Activated CD4-positive, alpha-beta T cell treated with anti-CD3 and anti-CD28 coated beads, Interleukin-2, amount 10 ng/mL, durations not matched to agents 24 days and 14 days (primary cell): ENCODE measurements around the gene CD300LB. TPM values are rescaled to one million over a fixed set of nuclear protein-coding genes. Genes with fewer than 3 reads are reported as not detected.

ENCODE experiments used
- DNase-seq: peaks from one replicate; pipeline ENCODE4 v3.0.0; 2022
- H3K27ac Mint-ChIP-seq: one replicate; pipeline ENCODE4 v1.8.0; 2022; ENCODE audit warnings: mild to moderate bottlenecking, mixed read lengths
- H3K27me3 Mint-ChIP-seq: one replicate; pipeline ENCODE4 v1.8.0; 2022; ENCODE audit warnings: mixed read lengths
- H3K36me3 Mint-ChIP-seq: one replicate; pipeline ENCODE4 v1.8.0; 2022; ENCODE audit warnings: low read depth, mild to moderate bottlenecking, mixed read lengths
- H3K4me1 Mint-ChIP-seq: one replicate; pipeline ENCODE4 v1.8.0; 2021; ENCODE audit warnings: mixed read lengths
- H3K4me3 Mint-ChIP-seq: one replicate; pipeline ENCODE4 v1.8.0; 2022; ENCODE audit warnings: mild to moderate bottlenecking, moderate library complexity, mixed read lengths
- H3K9me3 Mint-ChIP-seq: one replicate; pipeline ENCODE4 v1.8.0; 2021; ENCODE audit warnings: mixed read lengths
- intact Hi-C: fragments of 100-400 bp; cut with micrococcal nuclease; formaldehyde crosslinking; loops from one replicate; pipeline ENCODE4 v1.15.1; 2023
- total RNA-seq: library from RNA; stranded (reverse); gene quantifications from 2 replicates; pipeline ENCODE4 v1.2.3, GENCODE V29; 2022

CD300LB gene
- total RNA-seq, 1 donor from 2014 or later: not detected

GRCh38 chr17:74543891-74544760 lies 12.9 kb upstream of the CD300LB start:
- Mint-ChIP-seq H3K4me1 (peaks cover 20% of the 10 kb centered on the region), H3K4me3 (no peak overlapping the region), H3K9me3 (no peaks in the 10 kb centered on the region), H3K36me3 (no peaks in the 10 kb centered on the region), H3K27ac (no peak overlapping the region), H3K27me3 (peaks cover 5% of the 10 kb centered on the region)
- no peak for DNase-seq
- intact Hi-C loops: no loop called here

GRCh38 chr17:74543406-74543805 lies 12.1 kb upstream of the CD300LB start:
- intact Hi-C loops: no loop called here
- H3K4me1 Mint-ChIP-seq: peaks cover 20% of the 10 kb centered on the region
- no peak for DNase-seq
- H3K9me3 Mint-ChIP-seq: no peaks in the 10 kb centered on the region
- H3K36me3 Mint-ChIP-seq: no peaks in the 10 kb centered on the region
- H3K27ac Mint-ChIP-seq: no peak overlapping the region
- H3K27me3 Mint-ChIP-seq: peaks cover 7% of the 10 kb centered on the region
- H3K4me3 Mint-ChIP-seq: no peak overlapping the region

GRCh38 chr17:74542727-74543383 lies 11.6 kb upstream of the CD300LB start:
- no peak for DNase-seq
- H3K27me3 Mint-ChIP-seq: peaks cover 10% of the 10 kb centered on the region
- no peaks in the 10 kb centered on the region for H3K9me3 Mint-ChIP-seq
- no peak overlapping the region for H3K27ac Mint-ChIP-seq
- peaks cover 14% of the 10 kb centered on the region for H3K4me1 Mint-ChIP-seq
- intact Hi-C loops: no loop called here
- H3K4me3 Mint-ChIP-seq: no peak overlapping the region
- no peaks in the 10 kb centered on the region for H3K36me3 Mint-ChIP-seq

GRCh38 chr17:74542166-74542565 lies 10.9 kb upstream of the CD300LB start:
- H3K27ac Mint-ChIP-seq: no peak overlapping the region

GRCh38 chr17:74541176-74542111 lies 10.2 kb upstream of the CD300LB start:
- H3K4me3 Mint-ChIP-seq: no peak overlapping the region
- H3K36me3 Mint-ChIP-seq: no peaks in the 10 kb centered on the region
- H3K27ac Mint-ChIP-seq: no peak overlapping the region
- no peak for DNase-seq
- peaks cover 6% of the 10 kb centered on the region for H3K4me1 Mint-ChIP-seq
- H3K27me3 Mint-ChIP-seq: peaks cover 20% of the 10 kb centered on the region
- intact Hi-C loops: no loop called here
- H3K9me3 Mint-ChIP-seq: no peaks in the 10 kb centered on the region

More at GRCh38 chr17:74542166-74542565, 10.9 kb upstream of the CD300LB start:
- peaks cover 15% of the 10 kb centered on the region for H3K27me3 Mint-ChIP-seq
- no peak for DNase-seq
- no peaks in the 10 kb centered on the region for H3K9me3 Mint-ChIP-seq
- peaks cover 9% of the 10 kb centered on the region for H3K4me1 Mint-ChIP-seq
- no peak overlapping the region for H3K4me3 Mint-ChIP-seq
- no peaks in the 10 kb centered on the region for H3K36me3 Mint-ChIP-seq
- intact Hi-C loops: no loop called here

- intact Hi-C loops: no loop called here
- Mint-ChIP-seq H3K4me1 (no peaks in the 10 kb centered on the region), H3K27me3 (peaks cover 24% of the 10 kb centered on the region)
Measured at GRCh38 chr17:74539281-74539820, 8.1 kb upstream of the CD300LB start.

GRCh38 chr17:74536890-74537289 lies 5.6 kb upstream of the CD300LB start:
- no peaks in the 10 kb centered on the region for H3K9me3 Mint-ChIP-seq

More at GRCh38 chr17:74539281-74539820, 8.1 kb upstream of the CD300LB start:
- H3K36me3 Mint-ChIP-seq: no peaks in the 10 kb centered on the region
- no peaks in the 10 kb centered on the region for H3K9me3 Mint-ChIP-seq
- H3K4me3 Mint-ChIP-seq: no peak overlapping the region
- DNase-seq: no peak
- H3K27ac Mint-ChIP-seq: no peak overlapping the region

GRCh38 chr17:74532115-74532514 lies 840 bp upstream of the CD300LB start:
- H3K27me3 Mint-ChIP-seq: peaks cover 35% of the 10 kb centered on the region
- intact Hi-C loops: no loop called here
- H3K9me3 Mint-ChIP-seq: no peaks in the 10 kb centered on the region
- no peaks in the 10 kb centered on the region for H3K36me3 Mint-ChIP-seq
- no peak for DNase-seq
- H3K4me1 Mint-ChIP-seq: peaks cover 5% of the 10 kb centered on the region
- no peak overlapping the region for H3K4me3 Mint-ChIP-seq
- H3K27ac Mint-ChIP-seq: no peak overlapping the region

More at GRCh38 chr17:74536890-74537289, 5.6 kb upstream of the CD300LB start:
- no peak for DNase-seq
- Mint-ChIP-seq H3K27ac (no peak overlapping the region), H3K27me3 (peaks cover 39% of the 10 kb centered on the region), H3K4me3 (no peak overlapping the region), H3K36me3 (no peaks in the 10 kb centered on the region), H3K4me1 (peaks cover 5% of the 10 kb centered on the region)
- intact Hi-C loops: no loop called here

- peaks cover 29% of the 10 kb centered on the region for H3K27me3 Mint-ChIP-seq
- H3K9me3 Mint-ChIP-seq: no peaks in the 10 kb centered on the region
- no peak for DNase-seq
- H3K4me1 Mint-ChIP-seq: peaks cover 5% of the 10 kb centered on the region
- H3K36me3 Mint-ChIP-seq: no peaks in the 10 kb centered on the region
- H3K27ac Mint-ChIP-seq: no peak overlapping the region
- no peak overlapping the region for H3K4me3 Mint-ChIP-seq
- intact Hi-C loops: no loop called here
Measured at GRCh38 chr17:74530831-74531150, 484 bp downstream of the CD300LB start.

GRCh38 chr17:74529243-74529642 lies 2.0 kb downstream of the CD300LB start:
- no peak overlapping the region for H3K4me3 Mint-ChIP-seq
- no peak overlapping the region for H3K27ac Mint-ChIP-seq
- H3K4me1 Mint-ChIP-seq: peaks cover 5% of the 10 kb centered on the region
- intact Hi-C loops: no loop called here
- H3K9me3 Mint-ChIP-seq: no peaks in the 10 kb centered on the region
- no peak for DNase-seq
- peaks cover 29% of the 10 kb centered on the region for H3K27me3 Mint-ChIP-seq
- H3K36me3 Mint-ChIP-seq: no peaks in the 10 kb centered on the region

- Mint-ChIP-seq H3K4me1 (peaks cover 5% of the 10 kb centered on the region), H3K4me3 (no peak overlapping the region), H3K27ac (no peak overlapping the region), H3K36me3 (no peaks in the 10 kb centered on the region), H3K27me3 (peaks cover 26% of the 10 kb centered on the region), H3K9me3 (no peaks in the 10 kb centered on the region)
- no peak for DNase-seq
- intact Hi-C loops: no loop called here
Measured at GRCh38 chr17:74528491-74529199, 2.6 kb downstream of the CD300LB start.

- Mint-ChIP-seq H3K27me3 (peaks cover 21% of the 10 kb centered on the region), H3K4me3 (no peak overlapping the region), H3K9me3 (peaks cover 5% of the 10 kb centered on the region), H3K36me3 (peaks cover 1% of the 10 kb centered on the region), H3K27ac (no peak overlapping the region), H3K4me1 (peaks cover 2% of the 10 kb centered on the region)
- intact Hi-C loops: no loop called here
- no peak for DNase-seq
Measured at GRCh38 chr17:74527756-74528155, 3.5 kb downstream of the CD300LB start.

- Mint-ChIP-seq H3K4me1 (no peaks in the 10 kb centered on the region), H3K9me3 (peaks cover 5% of the 10 kb centered on the region), H3K27me3 (peaks cover 18% of the 10 kb centered on the region)
Measured at GRCh38 chr17:74527081-74527480, 4.2 kb downstream of the CD300LB start.

More at GRCh38 chr17:74527081-74527480, 4.2 kb downstream of the CD300LB start:
- H3K36me3 Mint-ChIP-seq: peaks cover 1% of the 10 kb centered on the region
- no peak for DNase-seq
- H3K4me3 Mint-ChIP-seq: no peak overlapping the region
- H3K27ac Mint-ChIP-seq: no peak overlapping the region
- intact Hi-C loops: no loop called here
